ENCODE measurements around the gene OR6K3.
"Not testable (repeated sequence)": the region's sequence is repeated elsewhere in the genome, so short reads cannot be mapped to it uniquely, and the experiment has no call there.

The OR6K3 gene

GRCh38 chr1:158694596-158694995, 25.9 kb downstream of the OR6K3 start:
- H3K4me3 Mint-ChIP-seq: no peak overlapping the region
- H3K36me3 Mint-ChIP-seq: no peaks in the 10 kb centered on the region
- H3K4me1 Mint-ChIP-seq: no peaks in the 10 kb centered on the region
- no peak overlapping the region for H3K27ac Mint-ChIP-seq
- DNase-seq (ENCODE audit: low spot score in 2 of 2): no peak
- H3K9me3 Mint-ChIP-seq: no peaks in the 10 kb centered on the region
- ATAC-seq: no peak

GRCh38 chr1:158692356-158692755, 28.2 kb downstream of the OR6K3 start:
- no peak overlapping the region for H3K27ac Mint-ChIP-seq
- H3K4me1 Mint-ChIP-seq: no peaks in the 10 kb centered on the region
- H3K36me3 Mint-ChIP-seq: no peaks in the 10 kb centered on the region
- no peak for ATAC-seq
- no peak for DNase-seq (ENCODE audit: low spot score in 2 of 2)
- no peaks in the 10 kb centered on the region for H3K9me3 Mint-ChIP-seq
- no peak overlapping the region for H3K4me3 Mint-ChIP-seq

- Mint-ChIP-seq H3K36me3 (no peaks in the 10 kb centered on the region), H3K4me3 (no peak overlapping the region), H3K27ac (no peak overlapping the region), H3K9me3 (no peaks in the 10 kb centered on the region), H3K4me1 (no peaks in the 10 kb centered on the region)
- DNase-seq (ENCODE audit: low spot score in 2 of 2): no peak
- no peak for ATAC-seq
Measured at GRCh38 chr1:158691907-158692306, 28.6 kb downstream of the OR6K3 start.

GRCh38 chr1:158691149-158691548, 29.4 kb downstream of the OR6K3 start:
- not testable (repeated sequence) for H3K9me3 Mint-ChIP-seq; H3K27ac Mint-ChIP-seq; DNase-seq (ENCODE audit: low spot score in 2 of 2); H3K4me3 Mint-ChIP-seq; H3K4me1 Mint-ChIP-seq; H3K36me3 Mint-ChIP-seq; ATAC-seq

- Mint-ChIP-seq H3K4me3 (no peak overlapping the region), H3K9me3 (no peaks in the 10 kb centered on the region), H3K36me3 (no peaks in the 10 kb centered on the region), H3K4me1 (no peaks in the 10 kb centered on the region), H3K27ac (no peak overlapping the region)
- ATAC-seq (no peak), DNase-seq (ENCODE audit: low spot score in 2 of 2) (no peak)
Measured at GRCh38 chr1:158689875-158690274, 30.6 kb downstream of the OR6K3 start.

- no peak overlapping the region for H3K4me3 Mint-ChIP-seq
- no peaks in the 10 kb centered on the region for H3K4me1 Mint-ChIP-seq
- ATAC-seq (no peak), DNase-seq (ENCODE audit: low spot score in 2 of 2) (no peak)
- H3K9me3 Mint-ChIP-seq: no peaks in the 10 kb centered on the region
- H3K36me3 Mint-ChIP-seq: no peaks in the 10 kb centered on the region
- H3K27ac Mint-ChIP-seq: no peak overlapping the region
Measured at GRCh38 chr1:158689110-158689509, 31.4 kb downstream of the OR6K3 start.

- ATAC-seq; H3K4me1 Mint-ChIP-seq; DNase-seq (ENCODE audit: low spot score in 2 of 2); H3K9me3 Mint-ChIP-seq; H3K36me3 Mint-ChIP-seq; H3K27ac Mint-ChIP-seq; H3K4me3 Mint-ChIP-seq: not testable (repeated sequence)
Measured at GRCh38 chr1:158688343-158688742, 32.2 kb downstream of the OR6K3 start.

GRCh38 chr1:158687037-158687436, 33.5 kb downstream of the OR6K3 start:
- Mint-ChIP-seq H3K36me3 (no peaks in the 10 kb centered on the region), H3K9me3 (no peaks in the 10 kb centered on the region), H3K4me1 (no peaks in the 10 kb centered on the region), H3K4me3 (no peak overlapping the region), H3K27ac (no peak overlapping the region)
- no peak for DNase-seq (ENCODE audit: low spot score in 2 of 2)
- no peak for ATAC-seq

- DNase-seq (ENCODE audit: low spot score in 2 of 2) (no peak), ATAC-seq (no peak)
- Mint-ChIP-seq H3K4me3 (no peak within 1 kb of the TSS), H3K4me1 (no peaks in the 10 kb centered on the region), H3K27ac (no peak within 1 kb of the TSS), H3K36me3 (no peaks in the 10 kb centered on the region), H3K9me3 (no peaks in the 10 kb centered on the region)
Measured at GRCh38 chr1:158686111-158687009, 34.2 kb downstream of the OR6K3 start, which contains the start of gene SPTA1. Gene SPTA1, minus strand, starts transcription at chr1:158686715. Its CDS starts 198 bp downstream, at chr1:158686517.

GRCh38 chr1:158685085-158685484, 35.4 kb downstream of the OR6K3 start:
- DNase-seq (ENCODE audit: low spot score in 2 of 2): no peak
- Mint-ChIP-seq H3K36me3 (no peaks in the 10 kb centered on the region), H3K27ac (no peak overlapping the region), H3K4me3 (no peak overlapping the region), H3K4me1 (no peaks in the 10 kb centered on the region), H3K9me3 (no peaks in the 10 kb centered on the region)
- no peak for ATAC-seq

GRCh38 chr1:158681606-158682005, 38.9 kb downstream of the OR6K3 start:
- no peak for ATAC-seq
- no peak overlapping the region for H3K27ac Mint-ChIP-seq
- H3K9me3 Mint-ChIP-seq: no peaks in the 10 kb centered on the region
- H3K4me3 Mint-ChIP-seq: no peak overlapping the region
- no peaks in the 10 kb centered on the region for H3K4me1 Mint-ChIP-seq
- no peaks in the 10 kb centered on the region for H3K36me3 Mint-ChIP-seq
- no peak for DNase-seq (ENCODE audit: low spot score in 2 of 2)

GRCh38 chr1:158679289-158679688, 41.2 kb downstream of the OR6K3 start:
- no peak overlapping the region for H3K4me3 Mint-ChIP-seq
- H3K27ac Mint-ChIP-seq: no peak overlapping the region

GRCh38 chr1:158675563-158676323, 44.8 kb downstream of the OR6K3 start:
- Mint-ChIP-seq H3K27ac (no peak overlapping the region), H3K9me3 (no peaks in the 10 kb centered on the region), H3K4me3 (no peak overlapping the region), H3K36me3 (no peaks in the 10 kb centered on the region), H3K4me1 (no peaks in the 10 kb centered on the region)
- no peak for ATAC-seq
- no peak for DNase-seq (ENCODE audit: low spot score in 2 of 2)

More at GRCh38 chr1:158679289-158679688, 41.2 kb downstream of the OR6K3 start:
- Mint-ChIP-seq H3K36me3 (no peaks in the 10 kb centered on the region), H3K4me1 (no peaks in the 10 kb centered on the region), H3K9me3 (no peaks in the 10 kb centered on the region)
- no peak for DNase-seq (ENCODE audit: low spot score in 2 of 2)
- ATAC-seq: no peak

GRCh38 chr1:158674302-158674701, 46.2 kb downstream of the OR6K3 start:
- no peak overlapping the region for H3K27ac Mint-ChIP-seq
- no peak overlapping the region for H3K4me3 Mint-ChIP-seq
- no peaks in the 10 kb centered on the region for H3K4me1 Mint-ChIP-seq
- no peaks in the 10 kb centered on the region for H3K9me3 Mint-ChIP-seq
- ATAC-seq (no peak), DNase-seq (ENCODE audit: low spot score in 2 of 2) (no peak)
- no peaks in the 10 kb centered on the region for H3K36me3 Mint-ChIP-seq

All from stimulated activated effector memory CD8-positive, alpha-beta T cell treated with anti-CD3 and anti-CD28 coated beads, Interleukin-12 subunit alpha, Interleukin-12 subunit beta, amount 100 ng/mL, for 72 hours (primary cell).